NCI-H2196 (cell line): ENCODE data around the gene CASP8AP2.
"Not testable (repeated sequence)": the region's sequence is repeated elsewhere in the genome, so short reads cannot be mapped to it uniquely, and the experiment has no call there.

Experiments used
- DNase-seq: peaks from one replicate; lab custom pipeline; 2025; ENCODE audit not compliant: unreplicated experiment; lab: John Stamatoyannopoulos, UW

The CASP8AP2 gene

GRCh38 chr6:89819336-89820130 lies 10.1 kb upstream of the CASP8AP2 start, which contains the start of gene MDN1:
Gene MDN1 (minus strand): TSS chr6:89819794. CDS start chr6:89819607, 187 bp downstream.
- DNase-seq = peak; percentile 96

DNA sequence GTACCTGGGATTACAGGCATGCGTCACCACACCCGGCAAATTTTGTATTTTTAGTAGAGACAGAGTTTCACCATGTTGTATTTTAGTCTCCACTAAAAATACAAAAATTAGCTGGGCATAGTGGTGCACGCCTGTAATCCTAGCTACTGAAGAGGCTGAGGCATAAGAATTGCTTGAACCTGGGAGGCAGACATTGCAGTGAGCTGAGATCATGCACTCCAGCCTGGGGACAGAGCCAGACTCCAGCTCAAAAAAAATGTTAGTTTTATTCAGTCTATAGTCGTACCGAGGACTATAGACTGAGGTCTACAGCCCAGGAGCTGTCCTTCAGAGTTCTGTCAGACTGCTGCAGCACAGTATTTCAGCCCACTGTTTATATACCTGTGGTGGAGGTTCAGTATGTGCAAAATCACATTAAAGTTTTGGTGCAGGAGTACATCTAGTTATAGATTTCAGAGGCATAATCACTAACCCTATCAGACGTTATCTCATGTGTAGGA lies 3.6 kb upstream of the CASP8AP2 start:
- no peak for DNase-seq

DNA sequence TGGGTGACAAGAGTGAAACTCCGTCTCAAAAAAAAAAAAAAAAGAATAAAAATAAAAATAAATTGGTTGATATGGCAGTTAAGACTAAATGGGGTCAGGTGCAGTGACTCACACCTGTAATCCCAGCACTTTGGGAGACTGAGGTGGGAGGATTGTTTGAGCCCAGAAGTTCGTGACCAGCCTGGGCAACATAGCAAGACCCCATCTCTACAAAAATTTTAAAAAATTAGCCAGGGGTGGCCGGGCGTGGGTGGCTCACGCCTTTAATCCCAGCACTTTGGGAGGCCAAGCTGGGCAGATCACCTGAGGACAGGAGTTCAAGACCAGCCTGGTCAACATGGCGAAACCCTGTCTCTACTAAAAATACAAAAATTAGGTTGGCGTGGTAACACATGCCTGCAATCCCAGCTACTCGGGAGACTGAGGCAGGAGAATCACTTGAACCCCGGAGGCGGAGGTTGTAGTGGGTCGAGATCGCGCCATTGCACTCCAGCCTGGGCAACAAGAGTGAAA lies 1.1 kb upstream of the CASP8AP2 start:
- DNase-seq = not testable (repeated sequence)

GRCh38 chr6:89828988-89829471 lies 650 bp upstream of the CASP8AP2 start:
- DNase-seq = no peak

GRCh38 chr6:89830170-89830809 lies 610 bp downstream of the CASP8AP2 start:
- no peak for DNase-seq

DNA sequence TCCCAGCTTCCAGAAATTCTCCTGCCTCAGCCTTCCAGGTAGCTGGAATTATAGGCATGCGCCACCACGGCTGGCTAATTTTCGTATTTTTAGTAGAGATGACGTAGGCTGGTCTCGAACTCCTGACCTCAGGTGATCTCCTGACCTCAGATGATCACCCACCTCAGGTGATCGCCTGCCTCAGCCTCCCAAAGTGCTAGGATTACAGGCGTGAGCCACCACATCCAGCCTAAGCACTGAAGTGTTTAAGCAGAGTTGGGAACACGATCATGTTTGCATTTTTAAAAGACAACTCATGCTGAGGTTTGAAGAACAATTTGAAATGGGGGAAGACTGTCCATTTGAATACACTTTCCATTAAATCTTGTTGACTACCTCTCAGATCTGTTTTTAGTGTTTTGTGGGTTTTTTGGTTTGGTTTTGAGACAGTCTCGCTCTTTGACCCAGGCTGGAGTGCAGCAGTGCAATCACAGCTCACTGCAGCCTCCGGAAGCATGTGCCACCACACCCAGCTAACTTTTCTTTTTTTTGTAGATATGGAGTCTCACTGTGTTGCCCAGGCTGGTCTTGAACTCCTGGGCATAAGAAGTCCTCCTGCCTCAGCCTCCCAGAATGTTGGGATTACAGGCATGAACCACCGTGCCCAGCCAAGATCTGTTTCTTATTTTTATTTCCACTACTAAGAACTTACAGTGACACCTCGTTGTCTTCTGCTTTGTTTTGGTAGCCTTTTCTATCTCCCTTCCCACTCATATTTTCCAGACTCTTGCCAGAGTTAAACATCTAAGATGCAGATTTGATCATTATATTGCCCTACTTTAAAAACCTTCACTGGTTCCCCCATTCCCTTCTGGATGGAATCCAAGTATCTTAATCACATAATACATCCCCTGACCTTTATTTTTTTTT lies 5.5 kb downstream of the CASP8AP2 start:
- DNase-seq = no peak

DNA sequence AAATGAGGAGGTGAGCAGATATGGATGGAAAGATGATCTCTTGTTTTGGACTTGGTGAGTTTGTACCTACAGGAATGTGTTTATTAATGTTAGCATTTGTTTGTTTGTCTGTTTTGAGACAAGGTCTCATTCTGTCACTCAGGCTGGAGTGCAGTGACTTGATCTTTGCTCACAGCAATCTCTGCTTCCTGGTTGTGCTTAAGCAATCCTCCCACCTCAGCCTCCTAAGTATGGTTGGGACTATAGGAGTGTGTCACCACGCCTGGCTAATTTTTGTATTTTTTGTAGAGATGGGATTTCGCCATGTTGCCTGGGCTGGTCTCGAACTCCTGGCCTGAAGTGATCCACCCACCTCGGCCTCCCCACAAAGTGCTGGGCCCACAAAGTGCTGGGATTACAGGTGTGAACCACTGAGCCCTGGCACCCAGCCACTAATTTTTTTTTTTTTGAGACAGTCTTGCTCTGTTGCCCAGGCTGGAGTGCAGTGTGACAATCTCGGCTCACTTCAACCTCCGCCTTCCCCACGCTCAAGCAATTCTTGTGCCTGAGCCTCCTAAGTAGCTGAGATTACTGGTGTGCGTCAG lies 7.1 kb downstream of the CASP8AP2 start:
- no peak for DNase-seq

DNA sequence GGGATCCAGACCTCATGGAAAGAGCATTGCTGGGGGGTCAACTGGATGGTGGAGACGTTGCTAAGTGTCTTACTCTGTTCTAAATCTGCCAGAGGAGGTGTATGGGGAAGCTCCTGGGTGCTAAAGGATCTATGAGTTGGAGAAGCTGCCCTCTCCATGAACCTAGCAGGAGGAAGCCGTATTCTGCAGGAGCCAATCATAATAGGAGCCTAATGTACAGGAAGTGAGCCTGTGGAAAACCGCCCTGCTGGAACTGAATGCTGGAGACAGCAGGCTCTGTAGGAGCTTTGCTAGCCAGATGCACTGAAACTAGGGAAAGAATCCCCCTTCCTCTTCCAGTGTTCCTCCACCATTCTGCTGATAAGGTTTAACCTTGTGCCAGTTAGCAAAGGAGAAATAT lies 10.9 kb downstream of the CASP8AP2 start:
- no peak for DNase-seq

DNA sequence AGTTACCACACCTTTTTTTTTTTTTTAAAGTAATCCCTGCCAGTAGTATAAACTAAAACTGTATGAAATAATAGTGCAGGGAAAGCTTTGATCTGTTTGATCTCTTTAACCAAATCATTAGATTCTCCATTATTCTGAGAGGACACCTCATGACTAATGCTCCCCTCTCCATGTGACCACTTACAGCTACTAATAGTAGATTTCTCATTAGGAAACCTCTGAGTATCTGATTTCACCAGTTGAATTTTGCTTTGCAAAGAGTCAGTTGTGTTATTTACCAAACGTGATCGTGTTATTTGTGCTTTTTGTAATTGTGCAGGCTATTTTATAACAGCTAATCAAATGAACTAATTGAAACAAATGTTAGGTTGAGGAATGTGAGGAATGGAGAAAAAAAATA lies 12.5 kb downstream of the CASP8AP2 start:
- DNase-seq = no peak

GRCh38 chr6:89843070-89843469 lies 13.4 kb downstream of the CASP8AP2 start:
- DNase-seq = peak; percentile 10

DNA sequence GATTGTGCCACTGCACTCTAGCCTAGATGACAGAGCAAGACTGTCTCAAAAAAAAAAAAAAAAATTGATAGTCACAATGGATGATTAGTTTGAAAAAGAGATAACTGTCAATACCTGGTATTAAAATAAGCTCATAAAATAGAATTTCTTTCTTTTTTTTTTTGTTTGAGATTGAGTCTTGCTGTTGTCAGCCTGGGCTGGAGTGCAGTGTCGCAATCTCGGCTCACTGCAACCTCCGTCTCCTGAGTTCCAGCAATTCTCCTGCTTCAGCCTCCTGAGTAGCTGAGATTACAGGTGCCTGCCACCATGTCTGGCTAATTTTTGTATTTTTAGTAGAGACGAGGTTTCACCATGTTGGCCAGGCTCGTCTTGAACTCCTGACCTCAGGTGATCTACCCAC lies 17.8 kb downstream of the CASP8AP2 start:
- not testable (repeated sequence) for DNase-seq

- DNase-seq = no peak
Measured at GRCh38 chr6:89853068-89853467, 23.4 kb downstream of the CASP8AP2 start.

GRCh38 chr6:89858041-89858440 lies 28.4 kb downstream of the CASP8AP2 start:
- DNase-seq = no peak

- DNase-seq = no peak
Measured at GRCh38 chr6:89859744-89860143, 30.1 kb downstream of the CASP8AP2 start.

- no peak for DNase-seq
Measured at GRCh38 chr6:89862273-89862672, 32.6 kb downstream of the CASP8AP2 start.

- DNase-seq = no peak
Measured at GRCh38 chr6:89862698-89863097, 33.0 kb downstream of the CASP8AP2 start.

- no peak for DNase-seq
Measured at GRCh38 chr6:89866024-89866678, 36.5 kb downstream of the CASP8AP2 start.

DNA sequence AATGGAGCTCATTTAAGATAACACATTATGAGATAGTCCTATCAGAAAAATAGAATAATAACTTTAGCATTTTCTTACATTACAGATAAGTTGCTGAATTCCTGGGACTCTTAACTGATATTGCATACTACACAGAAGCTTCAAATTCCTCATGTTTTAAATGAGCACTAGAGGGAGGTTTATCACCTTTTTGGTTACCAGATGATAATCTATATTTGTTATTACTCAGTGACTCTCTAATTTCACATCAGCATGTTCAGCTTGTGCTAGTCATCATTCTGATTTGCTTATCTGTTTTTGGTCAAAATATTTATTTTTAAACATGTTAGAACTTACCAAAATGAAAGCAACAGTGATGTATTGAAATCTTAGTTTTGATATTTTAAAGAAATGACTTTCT lies 44.0 kb downstream of the CASP8AP2 start:
- DNase-seq = no peak

DNA sequence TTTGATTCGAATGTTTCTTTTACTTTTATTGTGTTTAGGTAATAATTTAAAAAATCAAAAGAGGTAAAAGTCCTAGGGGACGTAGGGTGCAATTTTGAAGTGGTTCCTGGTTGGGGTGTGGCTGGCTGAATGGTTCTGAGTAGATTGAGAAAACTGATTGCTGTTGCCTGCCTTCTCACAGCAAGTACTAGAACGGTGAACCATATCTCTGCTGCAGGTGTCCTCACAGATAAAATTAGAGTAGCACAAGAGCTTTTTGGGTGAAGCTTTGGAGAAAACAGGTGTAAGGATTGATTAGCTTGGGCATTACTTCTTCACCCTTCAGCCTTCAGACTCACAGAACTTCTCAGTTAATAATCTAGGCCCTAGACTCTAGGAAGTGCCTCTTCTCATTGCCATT lies 44.8 kb downstream of the CASP8AP2 start:
- DNase-seq = no peak
